ENCODE results near the gene CCER1. TPM values are rescaled to one million over a fixed set of nuclear protein-coding genes. Genes with fewer than 3 reads are reported as not detected.

The CCER1 gene
- total RNA-seq, 6 experiments from 2014 or later = not detected

DNA sequence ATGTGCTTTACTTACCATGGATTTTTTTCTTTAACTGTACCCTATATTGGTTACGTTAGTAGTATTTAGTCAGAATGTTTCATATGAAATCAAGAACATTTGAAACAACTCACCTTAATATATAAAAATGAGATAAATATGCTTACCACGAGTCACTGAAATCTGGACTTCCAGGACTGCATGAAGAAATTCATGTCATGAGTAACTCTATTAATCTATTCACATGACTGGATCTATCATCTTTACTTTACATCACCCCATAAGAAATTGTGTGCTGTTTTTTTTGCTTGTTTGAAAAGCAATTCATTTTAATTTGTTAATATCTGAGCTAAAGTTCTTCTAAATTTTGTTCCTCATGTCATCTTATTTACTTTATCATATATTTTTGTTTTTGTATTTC, 44.6 kb upstream of the CCER1 start:
- no peak overlapping the region for H3K27ac ChIP-seq
- 65% methylated on average over 2 of the region's 2 CpGs for WGBS (ENCODE audit: insufficient coverage, low coverage, low lambda C conversion rate, missing lambda C conversion rate)
- H3K36me3 ChIP-seq = no peaks in the 10 kb centered on the region
- no peak overlapping the region for H3K4me3 ChIP-seq
- no peak for DNase-seq
- intact Hi-C loops (cut with DNase I) = no loop called here
- no peak for ATAC-seq
- TF ChIP-seq POLR2A (IDR thresholded peaks at IDR 0.05) = no peak
- TF ChIP-seq, protein P1, sequence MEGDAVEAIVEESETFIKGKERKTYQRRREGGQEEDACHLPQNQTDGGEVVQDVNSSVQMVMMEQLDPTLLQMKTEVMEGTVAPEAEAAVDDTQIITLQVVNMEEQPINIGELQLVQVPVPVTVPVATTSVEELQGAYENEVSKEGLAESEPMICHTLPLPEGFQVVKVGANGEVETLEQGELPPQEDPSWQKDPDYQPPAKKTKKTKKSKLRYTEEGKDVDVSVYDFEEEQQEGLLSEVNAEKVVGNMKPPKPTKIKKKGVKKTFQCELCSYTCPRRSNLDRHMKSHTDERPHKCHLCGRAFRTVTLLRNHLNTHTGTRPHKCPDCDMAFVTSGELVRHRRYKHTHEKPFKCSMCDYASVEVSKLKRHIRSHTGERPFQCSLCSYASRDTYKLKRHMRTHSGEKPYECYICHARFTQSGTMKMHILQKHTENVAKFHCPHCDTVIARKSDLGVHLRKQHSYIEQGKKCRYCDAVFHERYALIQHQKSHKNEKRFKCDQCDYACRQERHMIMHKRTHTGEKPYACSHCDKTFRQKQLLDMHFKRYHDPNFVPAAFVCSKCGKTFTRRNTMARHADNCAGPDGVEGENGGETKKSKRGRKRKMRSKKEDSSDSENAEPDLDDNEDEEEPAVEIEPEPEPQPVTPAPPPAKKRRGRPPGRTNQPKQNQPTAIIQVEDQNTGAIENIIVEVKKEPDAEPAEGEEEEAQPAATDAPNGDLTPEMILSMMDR (IDR thresholded peaks at IDR 0.05) = no peak
- H3K4me1 ChIP-seq = no peaks in the 10 kb centered on the region
- no peaks in the 10 kb centered on the region for H3K9me3 ChIP-seq
- no peaks in the 10 kb centered on the region for H3K27me3 ChIP-seq

DNA sequence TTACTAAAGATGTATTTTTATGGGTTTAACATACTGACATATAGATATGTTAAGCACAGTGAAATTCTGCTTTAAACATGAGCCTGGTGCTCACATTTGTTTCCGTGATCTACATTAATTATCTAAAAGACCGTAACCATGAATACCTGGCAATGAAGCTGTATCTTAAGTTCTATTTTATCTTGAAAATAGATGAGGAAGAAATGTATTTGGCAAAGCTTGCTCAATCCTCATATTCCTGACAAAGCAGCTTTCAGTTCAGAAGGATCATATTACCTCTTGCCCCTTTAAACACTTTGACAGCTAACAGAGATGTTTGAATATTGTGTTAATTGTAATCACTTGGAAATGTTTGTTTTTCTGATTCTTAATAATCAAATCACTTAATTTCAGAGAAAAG, 40.0 kb upstream of the CCER1 start:
- DNase-seq = no peak
- no peaks in the 10 kb centered on the region for H3K4me1 ChIP-seq
- 74% methylated on average over 2 of the region's 2 CpGs for WGBS (ENCODE audit: insufficient coverage, low coverage, low lambda C conversion rate, missing lambda C conversion rate)
- H3K27me3 ChIP-seq = no peaks in the 10 kb centered on the region
- ATAC-seq = no peak
- H3K36me3 ChIP-seq = no peaks in the 10 kb centered on the region
- TF ChIP-seq, protein P1 (IDR thresholded peaks at IDR 0.05) = no peak
- no peak for TF ChIP-seq POLR2A (IDR thresholded peaks at IDR 0.05)
- H3K9me3 ChIP-seq = no peaks in the 10 kb centered on the region
- intact Hi-C loops (cut with DNase I) = no loop called here
- H3K4me3 ChIP-seq = no peak overlapping the region
- no peak overlapping the region for H3K27ac ChIP-seq

DNA sequence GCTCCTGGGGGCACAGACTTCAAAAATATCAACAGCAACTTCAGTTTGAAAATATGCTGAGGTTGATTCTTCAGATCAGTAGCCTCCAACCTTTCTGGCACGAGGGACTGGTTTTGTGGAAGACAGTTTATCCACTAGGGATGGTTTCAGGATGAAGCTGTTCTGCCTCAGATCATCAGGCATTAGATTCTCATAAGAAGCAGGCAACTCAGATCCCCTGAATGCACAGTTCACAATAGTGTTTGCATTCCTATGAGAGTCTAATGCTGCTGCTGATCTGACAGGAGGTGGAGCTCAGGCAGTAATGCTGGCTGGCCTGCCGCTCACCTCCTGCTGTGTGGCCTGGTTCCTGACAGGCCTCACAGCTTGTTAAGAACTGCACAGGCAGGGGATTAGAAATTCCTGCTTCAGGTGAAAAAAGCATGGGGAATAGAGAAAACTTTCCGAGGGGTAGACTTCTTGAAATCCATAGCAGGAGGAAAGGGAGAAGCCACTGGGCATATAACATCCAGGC, 37.0 kb upstream of the CCER1 start:
- Histone ChIP-seq H3K27ac (no peak overlapping the region), H3K36me3 (no peaks in the 10 kb centered on the region), H3K4me1 (no peaks in the 10 kb centered on the region), H3K4me3 (no peak overlapping the region), H3K9me3 (no peaks in the 10 kb centered on the region), H3K27me3 (no peaks in the 10 kb centered on the region)
- TF ChIP-seq, protein P1 (IDR thresholded peaks at IDR 0.05) = no peak
- TF ChIP-seq POLR2A (IDR thresholded peaks at IDR 0.05) = no peak
- intact Hi-C loops (cut with DNase I) = no loop called here
- 35% methylated on average over 3 of the region's 3 CpGs for WGBS (ENCODE audit: insufficient coverage, low coverage, low lambda C conversion rate, missing lambda C conversion rate)
- ATAC-seq (no peak), DNase-seq (no peak)

DNA sequence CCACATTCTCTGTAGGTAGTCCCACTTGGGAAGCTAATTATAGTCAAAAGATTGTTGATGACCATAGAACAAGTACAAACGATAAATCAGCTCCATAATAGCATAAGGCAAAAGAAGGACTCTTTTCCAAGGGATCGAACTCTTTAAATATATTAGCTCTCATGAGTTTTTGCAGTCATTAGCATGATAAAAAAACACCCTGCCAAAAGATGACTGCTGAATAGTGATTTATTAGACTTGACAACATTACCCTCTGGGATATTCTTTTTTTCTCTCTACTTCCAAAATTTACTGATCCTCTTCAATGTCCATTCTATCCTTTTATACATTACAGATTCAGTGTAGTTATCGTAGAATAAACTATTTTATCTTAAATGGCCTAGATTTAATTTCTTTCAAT, 35.6 kb upstream of the CCER1 start:
- Histone ChIP-seq H3K4me3 (no peak overlapping the region), H3K27me3 (no peaks in the 10 kb centered on the region), H3K36me3 (no peaks in the 10 kb centered on the region), H3K9me3 (no peaks in the 10 kb centered on the region), H3K27ac (no peak overlapping the region), H3K4me1 (no peaks in the 10 kb centered on the region)
- 22% methylated on average over 3 of the region's 3 CpGs for WGBS (ENCODE audit: insufficient coverage, low coverage, low lambda C conversion rate, missing lambda C conversion rate)
- DNase-seq (no peak), ATAC-seq (no peak)
- no peak for TF ChIP-seq POLR2A (IDR thresholded peaks at IDR 0.05)
- TF ChIP-seq, protein P1 (IDR thresholded peaks at IDR 0.05) = no peak
- intact Hi-C loops (cut with DNase I) = no loop called here

DNA sequence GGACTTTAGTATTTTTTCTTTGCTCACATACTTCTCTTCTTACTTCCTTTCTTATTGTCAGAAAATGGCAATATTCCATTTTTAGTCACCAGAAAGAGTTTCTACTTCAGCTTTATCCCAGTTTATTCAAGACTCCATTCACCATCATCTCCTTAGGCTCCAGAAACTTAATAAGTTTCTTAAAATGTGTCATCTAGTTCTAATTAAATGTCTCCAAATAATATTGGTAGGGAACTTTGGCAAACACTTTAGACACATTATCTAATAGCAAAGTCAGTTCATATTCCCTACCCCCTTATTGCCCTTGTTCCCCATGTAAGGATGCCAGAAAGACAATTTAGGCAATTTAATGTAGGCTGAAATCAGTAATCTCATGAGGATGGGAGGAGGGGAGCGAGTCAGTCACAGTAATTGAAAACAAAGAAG, 34.7 kb upstream of the CCER1 start:
- Histone ChIP-seq H3K9me3 (no peaks in the 10 kb centered on the region), H3K4me3 (no peak overlapping the region), H3K4me1 (no peaks in the 10 kb centered on the region), H3K27me3 (no peaks in the 10 kb centered on the region), H3K27ac (no peak overlapping the region), H3K36me3 (no peaks in the 10 kb centered on the region)
- ATAC-seq = no peak
- no peak for DNase-seq
- WGBS (ENCODE audit: insufficient coverage, low coverage, low lambda C conversion rate, missing lambda C conversion rate) = 64% methylated on average over 1 of the region's 1 CpG
- TF ChIP-seq POLR2A (IDR thresholded peaks at IDR 0.05) = no peak
- TF ChIP-seq, protein P1 (IDR thresholded peaks at IDR 0.05) = no peak
- intact Hi-C loops (cut with DNase I) = no loop called here

Data from right lobe of liver (tissue), 6 donors.